SJSA1 (cell line): Measurements from ENCODE around the gene DNAI2. TPM values are rescaled to one million over a fixed set of nuclear protein-coding genes. Genes with fewer than 3 reads are reported as not detected.

Experiments used
- DNase-seq, 2 experiments: peaks; one replicate each; pipeline ENCODE4 v3.0.0-alpha.2; 2015 to 2020; ENCODE audit warnings: low spot score in 2 of 2, low read depth in 1 of 2
- H3K27ac ChIP-seq: fragments of 250-450 bp; sonication (Bioruptor Pico); 2 replicates; pipeline ENCODE4 v1.5.1; 2020; ENCODE audit warnings: mild to moderate bottlenecking, moderate library complexity
- H3K27me3 ChIP-seq: fragments of 250-450 bp; sonication (Bioruptor Pico); replicated peaks from 2 replicates; pipeline ENCODE4 v1.5.1; 2020; ENCODE audit warnings: mild to moderate bottlenecking, moderate library complexity
- H3K36me3 ChIP-seq: fragments of 250-450 bp; sonication (Bioruptor Pico); 2 replicates; pipeline ENCODE4 v1.5.1; 2020; ENCODE audit warnings: mild to moderate bottlenecking
- H3K4me1 ChIP-seq: fragments of 250-450 bp; sonication (Bioruptor Pico); replicated peaks from 2 replicates; pipeline ENCODE4 v1.6.1; 2021; ENCODE audit warnings: mild to moderate bottlenecking
- H3K4me3 ChIP-seq: fragments of 250-450 bp; sonication (Bioruptor Pico); 2 replicates; pipeline ENCODE4 v1.5.1; 2020; ENCODE audit warnings: mild to moderate bottlenecking
- H3K9me3 ChIP-seq: fragments of 250-450 bp; sonication (Bioruptor Pico); replicated peaks from 2 replicates; pipeline ENCODE4 v1.5.1; 2020; ENCODE audit warnings: mild to moderate bottlenecking
- total RNA-seq: library from RNA; depleted of rRNA; stranded (reverse); fragments of >200 nt; shearing (Covaris generic); gene quantifications from 2 replicates; pipeline ENCODE4 v1.2.3, GENCODE V29; 2014; rRNA removed

The DNAI2 gene, protein sequence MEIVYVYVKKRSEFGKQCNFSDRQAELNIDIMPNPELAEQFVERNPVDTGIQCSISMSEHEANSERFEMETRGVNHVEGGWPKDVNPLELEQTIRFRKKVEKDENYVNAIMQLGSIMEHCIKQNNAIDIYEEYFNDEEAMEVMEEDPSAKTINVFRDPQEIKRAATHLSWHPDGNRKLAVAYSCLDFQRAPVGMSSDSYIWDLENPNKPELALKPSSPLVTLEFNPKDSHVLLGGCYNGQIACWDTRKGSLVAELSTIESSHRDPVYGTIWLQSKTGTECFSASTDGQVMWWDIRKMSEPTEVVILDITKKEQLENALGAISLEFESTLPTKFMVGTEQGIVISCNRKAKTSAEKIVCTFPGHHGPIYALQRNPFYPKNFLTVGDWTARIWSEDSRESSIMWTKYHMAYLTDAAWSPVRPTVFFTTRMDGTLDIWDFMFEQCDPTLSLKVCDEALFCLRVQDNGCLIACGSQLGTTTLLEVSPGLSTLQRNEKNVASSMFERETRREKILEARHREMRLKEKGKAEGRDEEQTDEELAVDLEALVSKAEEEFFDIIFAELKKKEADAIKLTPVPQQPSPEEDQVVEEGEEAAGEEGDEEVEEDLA
- not detected in 2 replicates for total RNA-seq

DNA sequence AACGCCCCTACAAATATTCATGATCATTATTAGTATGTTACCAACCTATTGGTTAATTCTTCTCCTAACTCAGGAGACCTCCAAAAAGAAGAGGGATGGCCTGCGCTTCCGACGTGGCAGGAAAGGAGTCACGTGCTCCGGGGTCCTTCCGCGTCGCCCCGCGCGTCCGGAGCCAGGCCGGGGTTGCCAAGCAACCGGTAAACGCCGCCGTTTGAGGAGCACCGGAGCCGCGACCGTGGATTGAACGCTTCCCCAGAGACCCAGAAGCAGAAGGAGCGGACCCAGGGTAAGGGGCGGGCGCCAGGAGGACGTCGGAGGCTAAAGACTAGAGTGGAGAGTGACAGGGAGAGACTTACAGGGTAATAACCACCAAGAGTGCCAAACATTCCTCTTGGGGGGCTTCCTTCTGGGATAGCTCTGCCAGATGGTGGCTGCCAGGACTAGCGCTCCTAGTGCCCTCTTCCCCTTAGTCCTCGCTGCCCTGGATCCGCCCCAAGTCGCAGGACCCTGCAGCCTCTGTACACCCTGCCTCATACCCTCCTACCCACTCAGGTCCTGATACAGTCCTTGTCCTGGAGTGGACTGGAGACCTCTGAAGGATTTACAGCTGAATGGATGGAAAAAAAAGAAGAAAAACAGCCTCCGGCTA, at the start of gene DNAI2:
Gene DNAI2, plus strand, starts transcription at position 175 of the 649 bp plus-strand sequence. CDS start 7,584 bp downstream, outside the sequence.
- H3K36me3 ChIP-seq = no peaks in the 10 kb centered on the region
- H3K27ac ChIP-seq = no peak within 1 kb of the TSS
- no peak within 1 kb of the TSS for H3K4me3 ChIP-seq
- no peak for DNase-seq
- H3K4me1 ChIP-seq = no peaks in the 10 kb centered on the region
- H3K27me3 ChIP-seq = peaks cover 82% of the 10 kb centered on the region
- no peaks in the 10 kb centered on the region for H3K9me3 ChIP-seq

DNA sequence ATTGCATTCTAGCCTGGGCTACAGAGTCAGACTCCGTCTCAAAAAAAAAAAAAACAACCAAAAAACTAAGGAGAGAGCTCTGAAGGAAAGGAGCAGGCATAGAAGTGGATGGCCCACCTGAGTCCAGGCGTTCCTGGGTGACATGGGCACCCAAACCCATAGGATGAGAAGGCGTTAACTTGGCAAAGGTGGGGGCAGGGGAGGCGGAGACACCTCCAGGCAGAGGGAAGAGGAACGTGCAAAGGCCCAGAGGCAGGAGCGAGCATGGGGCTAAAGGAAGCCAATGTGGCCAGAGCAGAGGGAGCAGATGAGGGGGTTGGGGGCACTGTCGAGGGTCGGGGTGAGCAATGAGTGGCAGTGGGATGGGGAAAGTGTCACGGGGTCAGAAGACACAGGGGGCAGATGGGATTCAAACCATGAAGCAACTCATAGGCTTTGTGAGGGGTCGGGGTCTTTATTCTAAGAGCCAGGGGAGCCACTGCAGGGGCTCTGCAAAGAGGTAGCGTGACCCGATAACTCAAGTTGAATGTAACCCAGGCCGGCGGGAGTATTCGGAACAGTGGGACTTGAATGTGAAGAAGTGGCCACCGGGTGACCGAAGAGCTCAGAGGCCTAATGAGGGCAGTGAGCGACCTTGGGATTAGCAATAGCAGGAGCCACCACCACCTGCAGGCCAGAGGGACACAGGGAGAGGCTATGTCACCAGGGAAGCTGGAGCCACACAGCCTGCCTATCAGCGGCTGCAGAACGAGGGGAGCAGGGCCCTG, 48.9 kb upstream of the DNAI2 start:
- DNase-seq = no peak
- no peak overlapping the region for H3K4me3 ChIP-seq
- no peaks in the 10 kb centered on the region for H3K9me3 ChIP-seq
- no peak overlapping the region for H3K27ac ChIP-seq
- H3K36me3 ChIP-seq = no peaks in the 10 kb centered on the region
- H3K27me3 ChIP-seq = peaks cover 59% of the 10 kb centered on the region
- H3K4me1 ChIP-seq = no peaks in the 10 kb centered on the region

DNA sequence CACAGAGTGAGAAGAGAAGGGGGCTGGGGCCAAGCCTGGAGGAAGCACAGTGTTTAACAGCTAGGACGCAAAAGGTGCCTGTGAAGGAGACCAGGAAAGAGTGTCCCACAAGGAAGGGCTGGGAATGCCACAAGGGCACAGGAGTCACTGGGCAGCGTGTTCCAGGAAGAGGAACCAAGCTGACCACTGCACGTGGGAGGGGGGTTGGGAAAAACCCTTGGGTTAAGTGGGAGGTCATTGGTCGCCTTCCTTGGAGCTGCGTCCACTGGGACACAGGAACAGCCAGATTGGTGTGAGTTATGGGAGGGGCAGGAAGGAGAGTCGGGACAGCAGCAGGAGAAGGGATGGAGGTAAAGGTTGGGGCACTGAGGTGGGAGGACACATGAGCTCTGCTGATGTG, 47.8 kb upstream of the DNAI2 start:
- Histone ChIP-seq H3K9me3 (no peaks in the 10 kb centered on the region), H3K36me3 (no peaks in the 10 kb centered on the region)
- DNase-seq = no peak

DNA sequence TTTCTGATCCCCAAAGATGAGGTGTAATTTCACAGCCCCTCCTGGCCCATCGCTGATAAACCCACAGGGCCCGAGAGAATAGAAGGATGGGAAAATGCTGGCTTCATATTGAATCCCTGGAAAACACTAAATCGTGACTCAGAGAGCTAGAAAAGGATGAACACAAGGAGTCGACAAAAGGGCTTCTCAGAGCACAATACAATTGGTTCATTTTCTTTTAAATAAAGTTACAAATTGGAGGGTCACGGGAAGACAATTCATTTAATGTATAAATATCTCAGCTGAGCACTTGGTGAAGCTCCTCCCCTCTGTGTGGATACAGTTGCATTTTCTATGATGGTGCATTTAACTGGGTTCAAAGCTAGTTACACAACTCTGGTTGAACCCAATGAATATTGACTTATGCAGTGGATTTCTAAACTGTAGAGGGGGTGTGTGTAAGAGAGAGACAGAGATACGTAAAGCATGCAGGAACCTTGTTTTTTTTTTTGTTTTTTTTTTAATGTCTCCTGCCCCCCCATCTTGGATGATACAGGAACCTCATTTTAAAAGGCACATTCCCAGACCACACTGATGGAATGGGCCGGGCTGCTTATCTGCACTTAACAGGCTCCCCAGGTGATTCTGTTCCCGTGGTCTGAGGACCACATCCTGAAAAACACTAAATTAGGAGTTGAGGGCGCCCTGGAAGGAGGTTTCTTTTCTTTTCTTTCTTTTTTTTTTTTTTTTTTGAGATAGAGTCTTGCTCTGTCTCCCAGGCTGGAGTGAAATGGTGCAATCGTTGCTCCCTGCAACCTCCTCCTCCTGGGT, 46.6 kb upstream of the DNAI2 start:
- no peak for DNase-seq
- Histone ChIP-seq H3K4me3 (no peak overlapping the region), H3K27me3 (peaks cover 55% of the 10 kb centered on the region), H3K4me1 (no peaks in the 10 kb centered on the region), H3K9me3 (no peaks in the 10 kb centered on the region), H3K27ac (no peak overlapping the region), H3K36me3 (no peaks in the 10 kb centered on the region)

More for the DNA sequence above, 47.8 kb upstream of the DNAI2 start:
- no peak overlapping the region for H3K4me3 ChIP-seq
- no peak overlapping the region for H3K27ac ChIP-seq
- peaks cover 58% of the 10 kb centered on the region for H3K27me3 ChIP-seq
- H3K4me1 ChIP-seq = no peaks in the 10 kb centered on the region

DNA sequence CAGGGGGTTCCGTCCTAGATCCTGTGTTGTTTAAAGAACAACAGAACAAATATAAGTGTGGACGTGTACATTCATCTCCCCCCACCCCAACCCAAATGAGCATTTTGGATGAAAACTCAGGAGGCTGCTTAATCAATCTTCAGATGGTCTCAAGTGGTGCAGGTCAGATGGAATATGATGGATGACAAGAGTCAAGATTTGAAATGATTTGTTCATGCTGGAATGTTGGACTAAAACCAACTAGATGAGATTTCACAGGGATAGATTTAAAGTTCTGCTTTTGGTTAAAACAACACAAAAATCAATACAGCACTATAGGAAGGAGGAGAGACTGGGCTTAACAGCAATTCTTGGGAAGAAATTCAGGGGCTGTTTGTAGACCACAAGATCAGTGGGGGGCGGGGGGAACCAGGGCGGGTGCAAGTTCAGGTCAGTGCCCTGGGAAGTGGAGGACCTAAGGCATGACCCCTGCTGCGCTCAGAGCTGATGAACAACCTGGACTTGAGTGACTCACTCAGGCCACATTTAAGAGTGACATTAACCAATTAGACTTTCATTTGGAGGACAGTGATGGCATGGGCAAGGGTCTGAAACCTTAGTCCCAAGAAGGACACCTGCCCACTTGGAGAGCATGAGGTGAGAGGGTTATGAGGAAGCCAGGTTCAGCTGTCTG, 45.6 kb upstream of the DNAI2 start:
- DNase-seq = no peak
- Histone ChIP-seq H3K36me3 (no peaks in the 10 kb centered on the region), H3K4me3 (no peak overlapping the region), H3K27ac (no peak overlapping the region), H3K9me3 (no peaks in the 10 kb centered on the region), H3K27me3 (peaks cover 65% of the 10 kb centered on the region), H3K4me1 (no peaks in the 10 kb centered on the region)

DNA sequence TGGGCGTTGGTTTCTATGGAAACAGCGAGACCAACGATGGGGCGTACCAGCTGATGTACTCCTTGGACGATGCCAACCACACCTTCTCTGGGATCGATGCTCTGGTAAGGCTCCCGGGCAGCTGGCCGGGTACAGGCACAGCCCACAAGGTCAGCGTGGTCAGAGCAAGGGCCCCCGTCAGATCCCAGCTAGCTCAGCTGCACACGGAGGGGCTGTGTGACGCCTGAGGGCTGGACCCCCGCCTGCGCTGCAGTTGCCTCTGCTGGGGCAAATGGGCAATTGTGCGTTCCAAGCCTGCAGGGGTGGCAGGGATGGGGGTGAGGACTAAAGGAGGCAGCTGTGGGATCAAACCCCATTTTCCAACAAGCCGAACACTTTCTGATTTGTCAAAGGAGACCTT, 43.1 kb upstream of the DNAI2 start:
- Histone ChIP-seq H3K4me3 (no peak overlapping the region), H3K27ac (no peak overlapping the region), H3K4me1 (no peaks in the 10 kb centered on the region), H3K36me3 (no peaks in the 10 kb centered on the region), H3K9me3 (no peaks in the 10 kb centered on the region), H3K27me3 (peaks cover 75% of the 10 kb centered on the region)
- DNase-seq = no peak

DNA sequence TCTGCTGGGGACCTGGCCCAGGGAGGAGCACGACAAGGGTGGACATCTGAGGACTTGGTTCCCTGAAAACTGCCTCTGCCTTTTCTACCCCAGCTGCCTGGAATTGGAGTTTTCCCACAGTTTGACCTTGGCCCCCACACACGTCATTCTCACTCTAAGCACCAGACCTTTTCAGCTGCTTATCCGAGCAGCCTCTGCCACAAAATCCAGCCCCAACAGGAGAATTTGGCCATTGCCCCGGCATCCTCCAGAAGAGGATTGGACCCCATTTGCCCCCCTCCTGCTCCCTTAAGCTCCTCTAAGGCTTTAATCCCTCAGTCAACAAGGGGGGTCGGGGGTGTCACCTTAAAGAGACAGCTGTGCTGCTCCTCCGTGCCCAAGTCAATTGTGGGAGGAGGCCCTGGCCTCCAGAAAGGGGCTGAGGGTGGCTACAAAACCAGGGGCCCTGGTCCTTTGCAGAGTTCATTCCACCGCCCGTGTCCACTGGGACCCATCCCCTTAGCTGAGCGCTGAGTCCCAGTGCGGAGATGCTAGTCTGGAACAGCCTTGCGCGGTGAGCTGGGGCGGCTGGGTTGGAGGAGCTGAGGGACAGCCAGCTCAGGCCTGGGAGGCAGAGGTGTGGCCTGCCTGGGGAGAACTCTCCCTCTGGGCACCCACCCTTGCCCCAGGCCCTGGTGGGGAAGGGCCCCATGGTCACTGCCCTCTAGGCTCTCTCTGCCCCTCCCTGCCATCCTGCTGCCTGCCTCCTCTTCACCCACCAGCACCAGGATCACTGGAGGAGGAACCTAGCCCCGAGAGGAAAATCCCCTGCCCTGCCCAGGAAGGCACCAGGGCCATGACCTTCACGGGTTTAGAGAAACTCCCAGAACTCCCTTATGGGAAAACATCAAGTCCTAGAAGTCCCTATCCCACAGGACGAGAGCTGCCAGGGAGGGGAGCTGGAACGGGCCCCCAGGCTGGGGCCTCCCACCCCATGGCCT, 41.8 kb upstream of the DNAI2 start:
- Histone ChIP-seq H3K9me3 (no peaks in the 10 kb centered on the region), H3K27ac (no peak overlapping the region), H3K4me3 (no peak overlapping the region), H3K4me1 (no peaks in the 10 kb centered on the region), H3K36me3 (no peaks in the 10 kb centered on the region), H3K27me3 (peaks cover 69% of the 10 kb centered on the region)
- no peak for DNase-seq

DNA sequence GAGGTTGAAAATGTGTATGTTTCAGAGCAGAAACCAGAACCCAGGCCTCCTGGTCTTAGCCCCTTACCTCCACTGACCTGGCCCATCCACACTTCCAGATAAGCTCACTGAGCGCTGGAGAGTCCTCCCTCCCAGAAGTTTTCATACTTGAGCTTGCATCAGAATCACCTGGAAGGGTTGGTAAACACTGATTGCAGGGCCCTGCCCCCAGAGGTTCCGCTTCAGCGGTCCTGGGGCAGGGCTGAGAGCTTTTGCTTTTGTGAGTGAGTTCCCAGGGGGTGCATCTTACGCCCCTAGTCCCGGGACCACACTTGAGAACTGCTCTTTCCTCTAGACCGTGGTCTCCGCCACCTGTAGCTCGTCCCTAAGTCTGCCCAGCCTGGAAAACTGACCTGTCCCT, 40.1 kb upstream of the DNAI2 start:
- Histone ChIP-seq H3K27me3 (peaks cover 54% of the 10 kb centered on the region), H3K4me1 (no peaks in the 10 kb centered on the region), H3K4me3 (no peak overlapping the region), H3K36me3 (no peaks in the 10 kb centered on the region), H3K9me3 (no peaks in the 10 kb centered on the region), H3K27ac (no peak overlapping the region)
- DNase-seq = no peak

DNA sequence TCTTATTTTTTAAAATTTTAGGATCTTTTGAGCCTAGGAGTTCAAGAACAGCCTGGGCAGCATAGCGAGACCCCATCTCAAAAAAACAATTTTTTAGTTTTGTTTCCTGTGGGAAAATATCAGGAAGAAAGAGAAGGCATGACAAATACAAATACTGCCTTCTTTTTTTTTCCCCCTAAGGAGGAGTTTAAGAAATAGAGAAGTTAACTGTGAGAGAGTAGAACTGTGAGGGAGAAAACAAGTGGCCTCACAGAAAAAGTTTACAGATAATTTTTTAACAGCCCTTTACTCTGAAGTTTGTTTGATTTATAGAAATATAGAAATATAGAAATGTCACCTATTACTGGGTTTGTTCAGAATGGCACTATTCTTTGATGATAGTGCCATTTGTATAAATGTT, 39.5 kb upstream of the DNAI2 start:
- no peak overlapping the region for H3K4me3 ChIP-seq
- H3K4me1 ChIP-seq = no peaks in the 10 kb centered on the region
- DNase-seq = no peak
- H3K27me3 ChIP-seq = peaks cover 53% of the 10 kb centered on the region
- H3K36me3 ChIP-seq = no peaks in the 10 kb centered on the region
- H3K27ac ChIP-seq = no peak overlapping the region
- H3K9me3 ChIP-seq = no peaks in the 10 kb centered on the region

DNA sequence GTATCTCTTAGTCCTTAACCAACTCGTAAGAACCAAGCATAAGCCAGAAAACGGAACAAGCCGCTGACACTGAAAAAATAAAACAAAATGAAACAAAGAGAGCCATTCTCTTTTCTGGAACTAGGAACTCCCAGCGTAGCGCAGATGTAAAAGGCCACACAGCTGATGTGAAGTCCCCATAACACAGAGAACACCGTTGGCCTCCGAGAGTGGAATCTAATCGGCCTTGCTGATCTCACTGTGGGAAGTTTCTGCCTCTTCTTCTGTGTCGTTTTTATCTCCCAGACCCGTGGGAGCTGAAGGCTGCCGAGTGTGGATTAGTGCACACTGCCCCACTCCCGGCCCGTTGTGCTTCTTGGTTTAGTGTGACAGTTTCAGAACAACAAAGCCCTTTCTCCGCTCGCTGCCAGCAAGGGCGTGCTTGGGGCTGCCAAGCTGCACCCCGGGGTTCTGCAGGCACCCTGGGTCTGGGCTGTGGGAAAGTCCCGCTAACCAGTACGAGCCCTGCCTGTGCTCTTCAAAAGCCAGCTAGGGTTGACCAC, 38.9 kb upstream of the DNAI2 start:
- H3K27me3 ChIP-seq = peaks cover 54% of the 10 kb centered on the region
- no peaks in the 10 kb centered on the region for H3K4me1 ChIP-seq
- H3K36me3 ChIP-seq = no peaks in the 10 kb centered on the region
- no peak overlapping the region for H3K4me3 ChIP-seq
- H3K27ac ChIP-seq = no peak overlapping the region
- H3K9me3 ChIP-seq = no peaks in the 10 kb centered on the region
- DNase-seq = no peak

DNA sequence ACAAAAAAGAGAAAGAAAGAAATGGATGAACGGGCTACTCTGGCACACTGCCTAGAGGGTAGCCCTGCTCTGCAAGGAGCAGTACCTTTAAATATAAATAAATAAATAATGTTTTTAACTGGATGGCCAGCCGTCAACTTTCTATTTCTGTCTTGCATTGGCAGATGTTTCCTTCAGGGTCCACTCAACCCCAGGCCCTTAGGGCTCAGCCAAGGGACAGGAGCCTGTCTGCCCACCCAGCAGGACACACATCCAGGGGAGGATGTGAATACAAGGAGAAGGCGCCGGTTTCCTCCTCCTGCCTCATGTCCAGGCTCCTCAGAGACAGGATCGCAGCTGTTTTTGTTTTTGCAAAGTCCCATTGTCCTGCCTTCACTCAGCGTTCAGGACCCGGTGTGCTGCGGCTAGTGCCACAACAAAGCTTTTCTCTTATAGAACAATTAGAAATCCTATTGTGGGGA, 38.1 kb upstream of the DNAI2 start:
- Histone ChIP-seq H3K36me3 (no peaks in the 10 kb centered on the region), H3K27me3 (peaks cover 57% of the 10 kb centered on the region), H3K4me1 (no peaks in the 10 kb centered on the region), H3K9me3 (no peaks in the 10 kb centered on the region), H3K4me3 (no peak overlapping the region), H3K27ac (no peak overlapping the region)
- no peak for DNase-seq
